ENCODE data around the gene ADGRE2.
"Not testable (repeated sequence)": the region's sequence is repeated elsewhere in the genome, so short reads cannot be mapped to it uniquely, and the experiment has no call there.

The ADGRE2 gene

DNA sequence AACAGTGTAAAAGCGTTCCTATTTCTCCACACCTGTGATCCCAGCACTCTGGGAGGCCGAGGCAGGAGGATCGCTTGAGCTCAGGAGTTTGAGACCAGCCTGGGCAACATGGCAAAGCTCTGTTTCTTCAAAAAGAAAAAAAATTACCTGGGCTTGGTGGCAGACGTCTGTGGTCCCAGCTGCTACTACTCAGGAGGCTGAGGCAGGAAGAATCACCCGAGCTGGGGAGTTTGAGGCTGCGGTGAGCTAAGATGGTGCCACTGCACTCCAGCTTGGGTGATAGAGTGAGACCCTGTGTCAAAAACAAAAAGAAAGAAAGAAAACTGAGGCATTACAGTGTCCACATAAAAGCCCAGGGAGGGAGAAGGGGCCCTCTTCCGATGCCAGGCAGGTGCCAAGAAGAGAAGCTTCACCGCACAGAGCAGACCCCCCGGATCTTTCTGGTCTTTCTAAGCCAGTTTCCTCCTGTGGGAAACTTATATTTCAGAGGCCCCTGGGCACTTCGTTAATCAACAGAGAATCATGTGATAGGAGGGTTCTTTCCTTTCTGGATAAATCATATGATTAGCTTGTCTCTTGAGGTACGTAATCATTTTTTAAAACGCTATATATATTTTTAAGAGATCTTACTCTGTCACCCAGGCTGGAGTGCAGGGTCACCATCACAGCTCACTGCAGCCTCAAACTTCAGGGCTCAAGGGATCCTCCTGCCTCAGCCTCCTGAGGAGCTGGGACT is at the start of gene ADGRE2:
TSS of gene ADGRE2 (minus strand) at position 451 of the 736 bp plus-strand sequence. CDS start 1,804 bp downstream, outside the sequence.
- DNase-seq (ENCODE audit: low read depth, low spot score): not testable (repeated sequence)

GRCh38 chr19:14826006-14826405 is 47.6 kb upstream of the ADGRE2 start:
- no peak for DNase-seq (ENCODE audit: low read depth, low spot score)

DNA sequence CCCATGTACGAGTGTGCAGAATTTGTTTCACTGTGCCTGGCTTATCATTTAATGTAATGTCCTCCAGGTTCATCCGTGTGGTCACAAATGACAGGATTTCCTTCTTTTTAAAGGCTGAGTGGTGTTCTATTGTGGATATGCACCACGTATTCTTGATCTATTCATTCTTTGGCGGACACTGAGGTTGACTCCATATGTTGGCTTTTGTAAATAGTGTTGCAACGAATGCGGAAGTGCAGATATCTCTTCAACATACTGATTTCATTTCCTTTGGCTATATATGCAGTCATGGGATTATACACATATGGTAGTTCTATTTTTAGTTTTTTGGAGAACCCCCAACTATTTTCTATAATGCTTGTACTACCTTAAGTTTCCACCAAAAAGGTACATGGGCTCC is 43.6 kb upstream of the ADGRE2 start:
- no peak for DNase-seq (ENCODE audit: low read depth, low spot score)

DNA sequence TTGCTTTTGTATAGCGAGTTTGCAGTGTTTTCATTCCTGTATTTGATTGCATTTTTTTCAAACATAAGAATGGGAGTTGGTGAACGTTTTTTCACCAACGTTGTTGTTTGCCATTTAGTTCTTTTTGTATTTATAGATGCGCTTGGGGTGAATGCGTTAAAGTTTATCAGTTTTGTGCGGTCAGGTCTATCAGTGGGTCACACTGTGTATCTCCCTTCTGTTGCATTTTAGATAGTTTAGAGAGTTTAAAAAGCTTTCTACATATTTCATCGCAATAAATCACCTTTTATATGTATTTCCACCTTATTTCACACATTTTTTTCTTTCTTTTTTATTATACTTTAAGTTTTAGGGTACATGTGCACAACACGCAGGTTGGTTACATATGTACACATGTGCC is 40.2 kb upstream of the ADGRE2 start:
- DNase-seq (ENCODE audit: low read depth, low spot score): no peak

DNA sequence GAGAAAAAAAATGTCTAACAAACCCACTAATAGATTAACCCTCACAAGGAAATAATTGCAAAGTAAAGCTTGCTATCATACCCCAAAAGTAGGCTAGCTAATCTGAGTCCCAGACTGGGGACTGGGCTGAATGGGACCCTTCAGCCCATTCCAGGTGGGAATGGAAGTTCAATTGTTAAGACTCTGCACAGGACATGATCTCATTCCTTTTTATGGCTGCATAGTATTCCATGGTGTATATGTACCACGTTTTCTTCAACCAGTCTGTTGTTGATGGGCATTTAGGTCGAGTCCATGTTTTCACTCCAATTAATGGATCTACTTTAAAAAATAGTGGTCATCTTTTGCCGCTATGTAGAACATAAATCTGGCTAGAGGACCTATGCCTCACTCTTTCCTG is 38.7 kb upstream of the ADGRE2 start:
- DNase-seq (ENCODE audit: low read depth, low spot score): no peak

DNA sequence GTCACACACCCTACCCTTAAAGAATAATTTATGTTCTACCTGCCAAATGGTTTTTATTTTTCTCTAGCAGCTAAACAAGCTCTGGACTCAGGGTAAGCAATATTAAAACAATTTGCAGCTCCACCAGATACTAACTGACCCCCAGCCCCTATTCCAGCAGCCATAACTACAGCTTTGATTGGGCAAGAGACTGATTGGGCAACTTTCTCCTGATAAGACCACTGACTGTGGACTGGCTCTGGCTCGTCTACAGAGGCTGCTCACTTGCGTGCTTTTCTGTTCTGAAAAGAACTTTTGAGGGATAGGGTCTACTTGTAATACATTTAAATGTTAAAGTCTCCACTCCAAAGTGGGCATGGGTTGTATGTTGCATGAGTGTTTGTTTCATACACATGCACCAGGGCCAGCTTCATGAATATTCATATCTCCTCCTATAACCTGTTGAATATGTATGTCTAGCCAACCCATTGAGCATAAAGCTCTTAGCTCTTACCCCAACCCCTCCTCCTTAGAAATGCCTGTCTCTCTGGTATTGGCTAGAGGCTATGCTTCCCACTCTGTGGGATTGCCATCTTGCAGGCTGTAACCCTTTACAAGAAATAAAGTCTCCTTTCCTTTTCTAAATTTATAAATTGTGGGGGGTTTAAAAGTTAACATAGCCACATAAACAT is 36.8 kb upstream of the ADGRE2 start:
- no peak for DNase-seq (ENCODE audit: low read depth, low spot score)

- DNase-seq (ENCODE audit: low read depth, low spot score): no peak
Measured at GRCh38 chr19:14809272-14810057, 31.1 kb upstream of the ADGRE2 start.

- DNase-seq (ENCODE audit: low read depth, low spot score): no peak
Measured at GRCh38 chr19:14804765-14805164, 26.4 kb upstream of the ADGRE2 start.

DNA sequence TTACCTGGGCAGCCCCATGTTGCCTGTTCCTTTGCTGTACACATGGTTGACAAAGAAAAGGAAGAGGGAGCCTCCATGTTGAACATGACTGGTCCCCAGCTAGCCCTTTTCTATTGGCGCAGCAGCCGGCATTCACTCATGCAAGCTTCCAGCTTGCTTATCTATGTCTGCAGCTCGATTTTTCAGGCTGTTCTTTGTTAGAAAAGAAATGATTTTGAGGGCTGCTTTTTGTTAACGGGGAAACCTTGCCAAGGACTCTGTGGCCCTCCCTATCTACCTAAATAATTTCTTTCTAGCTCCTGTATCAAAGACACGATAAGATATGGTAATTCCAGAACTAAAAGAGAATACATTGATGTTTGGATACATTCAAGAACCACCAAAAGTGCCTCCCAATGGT is 20.4 kb upstream of the ADGRE2 start:
- DNase-seq (ENCODE audit: low read depth, low spot score): no peak

- no peak for DNase-seq (ENCODE audit: low read depth, low spot score)
Measured at GRCh38 chr19:14796021-14796420, 17.7 kb upstream of the ADGRE2 start.

DNA sequence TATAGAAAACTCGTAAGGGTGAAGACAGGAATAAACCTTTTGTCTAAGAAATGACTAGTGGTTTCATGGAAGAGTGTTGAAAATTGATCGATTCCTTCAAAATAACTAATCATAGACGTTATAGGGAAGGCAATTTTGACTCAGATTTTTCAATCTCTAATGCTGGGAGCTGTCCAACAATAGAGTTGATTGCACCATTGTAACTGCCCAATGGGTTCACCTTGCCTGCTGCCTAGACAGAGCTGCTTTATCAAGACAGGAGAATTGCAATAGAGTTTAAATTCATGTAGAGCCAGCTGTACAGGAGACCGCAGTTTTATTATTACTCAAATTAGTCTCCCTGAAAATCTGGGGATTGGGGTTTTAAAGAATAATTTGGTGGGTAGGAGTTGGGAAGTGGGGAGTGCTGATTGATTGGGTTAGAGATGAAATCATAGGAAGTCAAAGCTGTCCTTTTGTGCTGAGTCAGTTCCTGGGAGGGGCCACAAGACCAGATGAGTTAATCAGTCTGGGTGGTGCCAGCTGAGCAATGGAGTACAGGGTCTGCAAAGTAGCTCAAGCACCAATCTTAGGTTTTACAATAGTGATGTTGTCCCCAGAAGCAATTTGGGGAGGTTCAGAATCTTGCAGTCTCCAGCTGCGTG is 16.8 kb upstream of the ADGRE2 start:
- DNase-seq (ENCODE audit: low read depth, low spot score): no peak

GRCh38 chr19:14792250-14792649 is 13.9 kb upstream of the ADGRE2 start:
- DNase-seq (ENCODE audit: low read depth, low spot score): not testable (repeated sequence)

DNA sequence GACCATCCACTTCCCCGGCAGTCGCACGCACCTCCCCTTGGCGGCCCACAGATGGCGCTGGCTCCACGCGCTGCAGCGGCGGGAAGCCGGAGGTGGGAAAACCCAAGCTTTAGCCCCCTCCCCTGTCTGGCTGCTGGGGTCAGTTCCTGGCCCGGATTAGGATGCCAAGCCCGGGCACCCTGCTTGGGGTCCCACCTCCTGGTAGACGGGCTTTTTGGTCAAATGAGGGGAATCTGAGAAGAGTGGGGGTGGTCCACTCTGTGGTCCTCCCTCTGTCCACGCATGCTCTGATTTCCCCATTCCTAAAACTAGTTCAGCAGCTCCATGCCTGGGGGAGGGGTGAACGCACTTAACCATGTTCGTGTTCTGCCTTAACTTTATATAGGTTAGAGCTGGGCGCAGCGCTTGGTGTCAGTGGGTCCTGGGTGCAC is 8.1 kb upstream of the ADGRE2 start:
- DNase-seq (ENCODE audit: low read depth, low spot score): no peak

- not testable (repeated sequence) for DNase-seq (ENCODE audit: low read depth, low spot score)
Measured at GRCh38 chr19:14785102-14785793, 6.9 kb upstream of the ADGRE2 start.

- DNase-seq (ENCODE audit: low read depth, low spot score): not testable (repeated sequence)
Measured at GRCh38 chr19:14784730-14785101, 6.4 kb upstream of the ADGRE2 start.

GRCh38 chr19:14783410-14783998 is 5.1 kb upstream of the ADGRE2 start:
- DNase-seq (ENCODE audit: low read depth, low spot score): not testable (repeated sequence)

DNA sequence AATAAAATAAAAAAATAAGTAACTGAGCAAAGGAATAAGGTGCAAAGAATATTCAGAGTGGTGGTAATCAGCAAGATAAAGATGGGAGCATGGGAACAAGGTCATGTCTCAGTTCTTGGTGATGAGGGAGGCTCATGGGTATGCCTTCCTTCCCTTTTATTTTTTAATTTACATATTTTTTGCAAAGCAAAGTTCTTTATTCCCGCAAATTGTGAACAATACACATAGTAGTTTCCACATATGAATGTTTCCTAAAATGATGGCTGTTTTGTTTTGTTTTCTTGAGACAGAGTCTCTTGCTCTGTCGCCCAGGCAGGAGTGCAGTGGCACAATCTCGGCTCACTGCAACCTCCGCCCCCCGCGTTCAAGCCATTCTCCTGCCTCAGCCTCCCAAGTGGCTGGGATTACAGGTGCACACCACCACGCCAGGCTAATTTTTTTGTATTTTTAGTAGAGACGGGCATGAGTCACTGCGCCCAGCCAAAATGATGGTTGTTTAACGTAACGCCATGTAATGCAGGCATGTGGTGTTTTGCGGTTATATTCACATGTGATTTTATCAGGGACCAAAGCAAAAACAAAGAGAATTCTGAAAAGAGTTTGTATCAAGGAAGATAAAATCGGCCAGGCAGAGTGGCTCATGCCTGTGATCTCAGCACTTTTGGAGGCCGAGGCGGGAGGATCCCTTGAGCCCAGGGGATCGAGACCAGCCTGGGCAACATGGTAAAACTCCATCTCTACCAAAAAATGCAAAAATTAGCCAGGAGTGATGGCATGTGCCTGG is 4.5 kb upstream of the ADGRE2 start:
- no peak for DNase-seq (ENCODE audit: low read depth, low spot score)

GRCh38 chr19:14781713-14782536 is 3.6 kb upstream of the ADGRE2 start:
- not testable (repeated sequence) for DNase-seq (ENCODE audit: low read depth, low spot score)

DNA sequence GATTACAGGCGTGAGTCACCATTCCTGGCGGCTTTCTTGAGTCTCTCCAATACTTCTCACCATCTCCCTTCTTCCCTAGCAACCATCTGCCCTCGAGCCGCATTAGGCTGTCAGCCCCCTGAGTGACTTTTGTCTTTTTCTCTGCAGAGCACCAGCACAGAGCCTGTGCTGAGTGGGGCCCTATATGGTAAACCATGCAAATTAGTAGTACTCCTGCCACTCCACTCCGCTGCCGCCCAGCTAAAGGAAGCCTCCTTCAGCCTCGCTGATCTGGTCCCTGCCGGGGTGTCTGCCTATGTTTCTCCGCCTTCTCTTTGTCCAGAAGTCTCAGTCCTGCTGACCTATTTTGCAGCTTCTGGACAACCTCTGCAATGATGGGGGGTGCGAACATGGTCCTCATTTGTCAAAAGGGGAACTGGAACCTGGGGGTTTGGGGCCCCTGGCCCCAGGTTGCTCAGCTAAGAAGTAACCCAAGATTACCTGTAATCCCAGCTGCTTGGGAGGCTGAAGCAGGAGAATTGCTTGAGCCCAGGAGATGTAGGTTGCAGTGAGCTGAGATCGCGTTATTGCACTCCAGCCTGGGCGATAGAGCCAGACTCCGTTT is 2.4 kb upstream of the ADGRE2 start:
- DNase-seq (ENCODE audit: low read depth, low spot score): not testable (repeated sequence)
